Neuronal stem cell (in vitro differentiated cells): ENCODE data around the gene GRIA4.

ENCODE experiments used
- DNase-seq: peaks from one replicate; pipeline ENCODE4 v3.0.0-alpha.2; 2013; ENCODE audit warnings: low spot score
- H2AFZ ChIP-seq: one replicate; pipeline ENCODE4 v1.6.1; 2013; ENCODE audit warnings: mild to moderate bottlenecking, low read length, inconsistent platforms
- H2AK5ac ChIP-seq: 2 replicates; pipeline ENCODE4 v1.6.1; 2013; ENCODE audit warnings: low read depth, mild to moderate bottlenecking, inconsistent platforms, low read length, moderate library complexity, mixed read lengths
- H2BK120ac ChIP-seq: 2 replicates; pipeline ENCODE4 v1.6.1; 2013; ENCODE audit warnings: low read depth, mild to moderate bottlenecking, inconsistent platforms, low read length, moderate library complexity, mixed read lengths
- H2BK12ac ChIP-seq: one replicate; pipeline ENCODE4 v1.6.1; 2013; ENCODE audit warnings: low read length, inconsistent platforms
- H2BK15ac ChIP-seq: 2 replicates; pipeline ENCODE4 v1.6.1; 2013; ENCODE audit warnings: mild to moderate bottlenecking, low read length, inconsistent platforms, mixed read lengths
- H2BK5ac ChIP-seq: one replicate; pipeline ENCODE4 v1.6.1; 2013; ENCODE audit warnings: inconsistent platforms, mild to moderate bottlenecking, low read length, moderate library complexity
- H3K14ac ChIP-seq: one replicate; pipeline ENCODE4 v1.6.1; 2013; ENCODE audit warnings: low read length, inconsistent platforms
- H3K18ac ChIP-seq: 2 replicates; pipeline ENCODE4 v1.6.1; 2013; ENCODE audit warnings: low read length, inconsistent platforms
- H3K23ac ChIP-seq: 2 replicates; pipeline ENCODE4 v1.6.1; 2013; ENCODE audit warnings: low read depth, mild to moderate bottlenecking, mixed read lengths, low read length, inconsistent platforms; ENCODE audit not compliant: poor library complexity
- H3K27ac ChIP-seq: replicated peaks from 3 replicates; pipeline ENCODE4 v1.5.1; 2013; ENCODE audit warnings: low read length, inconsistent platforms
- H3K27me3 ChIP-seq, 3 experiments: 2 replicates each; pipeline ENCODE4 v1.6.1; 2013; ENCODE audit warnings: low read length in 3 of 3, mild to moderate bottlenecking in 2 of 3, inconsistent platforms in 1 of 3, low read depth in 1 of 3, mixed read lengths in 1 of 3, moderate library complexity in 1 of 3; ENCODE audit not compliant: control insufficient read depth in 3 of 3, insufficient read depth in 3 of 3
- H3K36me3 ChIP-seq, 2 donors: replicated peaks in 1 of 2; 2 replicates each; pipeline ENCODE4 v1.6.1; 2013; ENCODE audit warnings: low read length in 2 of 2; ENCODE audit not compliant: control insufficient read depth in 2 of 2, insufficient read depth in 2 of 2
- H3K4ac ChIP-seq: 2 replicates; pipeline ENCODE4 v1.6.1; 2013; ENCODE audit warnings: inconsistent platforms, mild to moderate bottlenecking, low read length, moderate library complexity
- H3K4me1 ChIP-seq, 2 donors: 1 replicate in 1 of 2; 2 replicates in 1 of 2; pipeline ENCODE4 v1.6.1; 2013; ENCODE audit warnings: low read length in 2 of 2, low read depth in 1 of 2; ENCODE audit not compliant: control insufficient read depth in 2 of 2, insufficient read depth in 1 of 2
- H3K4me2 ChIP-seq: one replicate; pipeline ENCODE4 v1.6.1; 2013; ENCODE audit warnings: mild to moderate bottlenecking, low read length, inconsistent platforms; ENCODE audit not compliant: insufficient read depth, poor library complexity, severe bottlenecking
- H3K4me3 ChIP-seq, 2 donors: 2 replicates each; pipeline ENCODE4 v1.5.1; 2013; ENCODE audit warnings: low read length in 2 of 2, mild to moderate bottlenecking in 2 of 2, inconsistent platforms in 1 of 2, moderate library complexity in 1 of 2
- H3K79me1 ChIP-seq: one replicate; pipeline ENCODE4 v1.6.1; 2013; ENCODE audit warnings: low read depth, mild to moderate bottlenecking, inconsistent platforms, low read length, moderate library complexity
- H3K9ac ChIP-seq: one replicate; pipeline ENCODE4 v1.6.1; 2013; ENCODE audit warnings: mild to moderate bottlenecking, low read depth, low read length, inconsistent platforms; ENCODE audit not compliant: poor library complexity
- H3K9me3 ChIP-seq, 2 donors: replicated peaks in 1 of 2; 2 replicates each; pipeline versions ENCODE3 to v1.6.1; 2013; ENCODE audit warnings: low read length in 2 of 2, mild to moderate bottlenecking in 2 of 2, inconsistent platforms in 1 of 2, low read depth in 1 of 2, mixed read lengths in 1 of 2, moderate library complexity in 1 of 2; ENCODE audit not compliant: control insufficient read depth in 2 of 2, insufficient read depth in 1 of 2
- H4K8ac ChIP-seq: one replicate; pipeline ENCODE4 v1.6.1; 2013; ENCODE audit warnings: low read depth, mild to moderate bottlenecking, inconsistent platforms, low read length, moderate library complexity
- H4K91ac ChIP-seq: one replicate; pipeline ENCODE4 v1.6.1; 2013; ENCODE audit warnings: low read length, low read depth, mild to moderate bottlenecking, inconsistent platforms; ENCODE audit not compliant: poor library complexity
- WGBS, 2 donors: extraction: QIAGEN DNeasy Blood & Tissue Kit; methylation state at CpG; one replicate each; pipeline ENCODE4 v1.1.7; 2013; ENCODE audit warnings: missing lambda C conversion rate in 2 of 2, mixed read lengths in 1 of 2; ENCODE audit not compliant: insufficient read length in 2 of 2, insufficient replicate concordance in 1 of 2; ENCODE audit errors: extremely low coverage in 2 of 2; 5-methylcytosine and 5-hydroxymethylcytosine counted together

Gene GRIA4

DNA sequence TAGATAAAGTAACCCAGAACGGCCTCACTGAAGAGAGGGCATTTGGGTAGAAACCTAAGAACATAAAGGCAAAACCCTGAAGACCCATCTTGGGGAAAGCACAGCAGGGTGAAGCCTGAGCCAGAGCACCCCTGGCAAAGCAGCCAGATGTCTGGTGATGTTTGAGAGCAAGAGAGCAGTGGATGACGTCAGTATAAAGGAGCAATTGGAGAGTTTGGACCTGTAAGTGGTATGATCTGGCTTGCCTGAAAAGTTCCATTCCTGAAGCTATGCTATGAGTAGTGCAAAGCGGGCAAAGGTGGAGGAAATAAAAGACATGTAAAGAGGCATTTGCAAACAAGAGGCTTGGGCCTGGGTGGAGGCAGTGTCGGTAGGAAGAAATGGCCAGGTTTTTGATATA, 244.4 kb downstream of the GRIA4 start:
- H2BK120ac ChIP-seq = no peak overlapping the region
- no peak overlapping the region for H4K8ac ChIP-seq
- no peak overlapping the region for H4K91ac ChIP-seq
- H2AK5ac ChIP-seq = no peak overlapping the region
- H3K4me3 ChIP-seq = no peak overlapping the region
- H2BK5ac ChIP-seq = no peak overlapping the region
- H3K23ac ChIP-seq = no peak overlapping the region
- WGBS, 2 donors = no CpG with 5 or more reads among the region's 4 CpGs
- no peaks in the 10 kb centered on the region for H3K79me1 ChIP-seq
- no peak overlapping the region for H2AFZ ChIP-seq
- H3K4me1 ChIP-seq = no peaks in the 10 kb centered on the region
- H3K27me3 ChIP-seq = no peaks in the 10 kb centered on the region
- no peak overlapping the region for H3K18ac ChIP-seq
- no peak overlapping the region for H2BK15ac ChIP-seq
- H3K14ac ChIP-seq = no peak overlapping the region
- no peak overlapping the region for H3K4ac ChIP-seq
- H3K9ac ChIP-seq = no peak overlapping the region
- no peak for DNase-seq
- H3K9me3 ChIP-seq = no peaks in the 10 kb centered on the region
- no peak overlapping the region for H3K4me2 ChIP-seq
- H3K27ac ChIP-seq = no peak overlapping the region
- H2BK12ac ChIP-seq = no peak overlapping the region
- H3K36me3 ChIP-seq = no peaks in the 10 kb centered on the region

DNA sequence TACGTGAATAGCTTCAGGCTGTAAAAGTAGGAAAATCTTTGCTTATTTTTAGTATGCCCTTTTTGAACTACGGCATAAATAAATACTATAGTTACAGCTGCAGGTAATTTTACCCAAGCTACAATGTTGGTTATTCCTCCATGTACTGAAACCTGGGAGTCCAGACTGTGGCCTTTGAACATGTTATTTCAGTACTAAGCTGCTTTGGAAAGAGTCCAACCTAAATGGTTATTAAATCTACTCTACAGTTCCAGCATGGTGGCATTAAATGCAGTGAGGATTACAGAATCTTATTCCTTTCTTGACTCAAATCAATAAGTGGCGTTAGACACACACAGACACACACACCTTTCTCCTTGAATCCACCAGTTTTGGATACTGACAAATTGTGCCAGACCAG, 247.1 kb downstream of the GRIA4 start:
- H3K4me3 ChIP-seq = no peak overlapping the region
- no peaks in the 10 kb centered on the region for H3K36me3 ChIP-seq
- H4K8ac ChIP-seq = no peak overlapping the region
- no peak overlapping the region for H3K27ac ChIP-seq
- no peak overlapping the region for H2AK5ac ChIP-seq
- H2BK5ac ChIP-seq = no peak overlapping the region
- no peak overlapping the region for H2AFZ ChIP-seq
- no peak overlapping the region for H2BK12ac ChIP-seq
- H4K91ac ChIP-seq = no peak overlapping the region
- H3K18ac ChIP-seq = no peak overlapping the region
- H3K23ac ChIP-seq = no peak overlapping the region
- H3K4me2 ChIP-seq = no peak overlapping the region
- H3K9ac ChIP-seq = no peak overlapping the region
- H2BK15ac ChIP-seq = no peak overlapping the region
- H3K14ac ChIP-seq = no peak overlapping the region
- H3K79me1 ChIP-seq = no peaks in the 10 kb centered on the region
- no peaks in the 10 kb centered on the region for H3K4me1 ChIP-seq
- no peak overlapping the region for H3K4ac ChIP-seq
- no peak for DNase-seq
- H3K27me3 ChIP-seq = no peaks in the 10 kb centered on the region
- H2BK120ac ChIP-seq = no peak overlapping the region
- WGBS, 2 donors = no CpG with 5 or more reads among the region's 3 CpGs
- H3K9me3 ChIP-seq = no peaks in the 10 kb centered on the region

DNA sequence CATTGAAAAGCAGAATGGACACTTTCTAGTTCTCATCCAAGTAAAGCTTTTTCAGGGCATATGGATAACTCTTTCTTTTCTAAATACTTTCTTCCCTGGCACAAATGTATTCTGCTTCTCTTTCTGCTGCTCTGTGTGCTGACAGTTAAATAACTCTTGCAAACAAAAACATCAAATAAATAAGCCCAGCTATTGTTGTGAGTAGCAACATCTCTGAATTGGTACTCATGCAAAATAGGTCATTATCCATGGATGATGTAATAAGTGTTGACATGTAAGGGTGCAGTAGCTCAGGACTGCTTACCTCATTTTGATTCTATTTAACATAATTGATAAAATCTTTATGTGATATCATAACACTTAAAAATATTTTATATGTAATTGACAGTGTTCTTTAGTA, 247.9 kb downstream of the GRIA4 start:
- H3K36me3 ChIP-seq = no peaks in the 10 kb centered on the region
- no peak overlapping the region for H2AFZ ChIP-seq
- no peak overlapping the region for H3K4me3 ChIP-seq
- no peaks in the 10 kb centered on the region for H3K79me1 ChIP-seq
- no peak overlapping the region for H3K27ac ChIP-seq
- no peak overlapping the region for H3K4ac ChIP-seq
- H4K91ac ChIP-seq = no peak overlapping the region
- H2BK120ac ChIP-seq = no peak overlapping the region
- H3K27me3 ChIP-seq = no peaks in the 10 kb centered on the region
- no peak overlapping the region for H2BK12ac ChIP-seq
- no peak overlapping the region for H2BK5ac ChIP-seq
- H3K14ac ChIP-seq = no peak overlapping the region
- H4K8ac ChIP-seq = no peak overlapping the region
- no peak overlapping the region for H2BK15ac ChIP-seq
- DNase-seq = no peak
- no peaks in the 10 kb centered on the region for H3K4me1 ChIP-seq
- H2AK5ac ChIP-seq = no peak overlapping the region
- no peak overlapping the region for H3K9ac ChIP-seq
- no peak overlapping the region for H3K23ac ChIP-seq
- no peaks in the 10 kb centered on the region for H3K9me3 ChIP-seq
- no peak overlapping the region for H3K4me2 ChIP-seq
- no peak overlapping the region for H3K18ac ChIP-seq

DNA sequence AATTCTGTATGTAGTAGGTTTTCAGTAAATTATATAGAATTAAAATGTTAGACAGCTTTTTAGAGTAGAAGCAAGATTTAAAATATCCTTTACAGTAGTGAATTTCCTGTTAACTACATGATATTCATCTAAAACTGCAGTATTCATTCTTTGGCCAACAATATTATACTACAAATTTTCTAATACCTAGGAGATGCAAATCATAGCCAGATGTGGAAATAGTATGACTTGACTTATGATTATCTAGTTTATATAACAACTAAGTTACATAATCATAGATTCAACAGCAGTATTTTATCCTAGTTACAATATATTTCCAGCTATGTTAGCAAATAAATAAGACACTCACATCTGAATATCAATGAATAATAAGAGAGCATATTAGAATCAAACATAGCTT, 249.0 kb downstream of the GRIA4 start:
- H3K4me3 ChIP-seq = no peak overlapping the region
- no peak overlapping the region for H3K4ac ChIP-seq
- H3K27me3 ChIP-seq = no peaks in the 10 kb centered on the region
- H3K4me2 ChIP-seq = no peak overlapping the region
- no peak overlapping the region for H2BK5ac ChIP-seq
- no peak overlapping the region for H2BK120ac ChIP-seq
- H3K36me3 ChIP-seq = no peaks in the 10 kb centered on the region
- H2AFZ ChIP-seq = no peak overlapping the region
- no peak overlapping the region for H2BK12ac ChIP-seq
- no peak overlapping the region for H3K9ac ChIP-seq
- H3K4me1 ChIP-seq = no peaks in the 10 kb centered on the region
- H2BK15ac ChIP-seq = no peak overlapping the region
- H3K23ac ChIP-seq = no peak overlapping the region
- no peaks in the 10 kb centered on the region for H3K79me1 ChIP-seq
- no peak overlapping the region for H4K8ac ChIP-seq
- no peak overlapping the region for H2AK5ac ChIP-seq
- H3K9me3 ChIP-seq = no peaks in the 10 kb centered on the region
- no peak overlapping the region for H3K14ac ChIP-seq
- no peak for DNase-seq
- H4K91ac ChIP-seq = no peak overlapping the region
- H3K18ac ChIP-seq = no peak overlapping the region
- no peak overlapping the region for H3K27ac ChIP-seq
